Hepatocyte (in vitro differentiated cells): ENCODE measurements around the gene MAD1L1. TPM values are rescaled to one million over a fixed set of nuclear protein-coding genes. Genes with fewer than 3 reads are reported as not detected.

Experiments
- DNase-seq: peaks from one replicate; pipeline ENCODE4 v3.0.0-alpha.2; 2016; ENCODE audit warnings: low spot score
- H2AFZ ChIP-seq: fragments of 200-600 bp; sonication (generic); 2 replicates; pipeline ENCODE4 v1.6.0; 2016; ENCODE audit warnings: antibody characterized with exemption, mild to moderate bottlenecking
- H3K27ac ChIP-seq: fragments of 200-600 bp; sonication (generic); 2 replicates; pipeline ENCODE4 v1.5.1; 2016; ENCODE audit warnings: mild to moderate bottlenecking
- H3K27me3 ChIP-seq: fragments of 200-600 bp; sonication (generic); 2 replicates; pipeline ENCODE4 v1.6.1; 2016
- H3K36me3 ChIP-seq: fragments of 200-600 bp; sonication (generic); replicated peaks from 2 replicates; pipeline ENCODE4 v1.5.1; 2016; ENCODE audit warnings: low read depth; ENCODE audit not compliant: insufficient read depth
- H3K4me1 ChIP-seq: fragments of 200-600 bp; sonication (generic); 2 replicates; pipeline ENCODE4 v1.5.1; 2016; ENCODE audit warnings: mild to moderate bottlenecking, moderate library complexity; ENCODE audit not compliant: insufficient read depth
- H3K4me2 ChIP-seq: fragments of 200-600 bp; sonication (generic); 2 replicates; pipeline ENCODE4 v1.6.0; 2016
- H3K4me3 ChIP-seq: fragments of 200-600 bp; sonication (generic); 2 replicates; pipeline ENCODE4 v1.5.1; 2016; ENCODE audit warnings: mild to moderate bottlenecking
- H3K79me2 ChIP-seq: fragments of 200-600 bp; sonication (generic); 2 replicates; pipeline ENCODE4 v1.6.0; 2017; ENCODE audit warnings: mild to moderate bottlenecking
- H3K9me2 ChIP-seq: fragments of 200-600 bp; sonication (generic); replicated peaks from 2 replicates; pipeline ENCODE4 v1.6.0; 2017; ENCODE audit warnings: mild to moderate bottlenecking; ENCODE audit not compliant: insufficient read depth
- H3K9me3 ChIP-seq: fragments of 200-600 bp; sonication (generic); 2 replicates; pipeline ENCODE4 v1.5.1; 2016; ENCODE audit warnings: low read depth, mild to moderate bottlenecking
- H4K20me1 ChIP-seq: fragments of 200-600 bp; sonication (generic); 2 replicates; pipeline ENCODE4 v1.6.0; 2016; ENCODE audit warnings: mild to moderate bottlenecking; ENCODE audit not compliant: insufficient read depth, poor library complexity, severe bottlenecking
- EZH2 ChIP-seq: fragments of 200-600 bp; sonication (generic); IDR thresholded peaks from 2 replicates; pipeline ENCODE4 v1.6.1; 2016; ENCODE audit warnings: antibody characterized with exemption, mild to moderate bottlenecking, borderline replicate concordance
- EZH2phosphoT487 ChIP-seq: fragments of 200-600 bp; sonication (generic); IDR thresholded peaks from one replicate; pipeline ENCODE4 v1.6.1; 2018; ENCODE audit warnings: antibody characterized with exemption, mild to moderate bottlenecking, low read depth, moderate library complexity; ENCODE audit not compliant: unreplicated experiment, severe bottlenecking
- WGBS: methylation state at CpG from one replicate; pipeline ENCODE4 v1.1.6; 2016; ENCODE audit warnings: low lambda C conversion rate; ENCODE audit errors: missing lambda C conversion rate; 5-methylcytosine and 5-hydroxymethylcytosine counted together
- polyA plus RNA-seq: library from polyadenylated mRNA; unstranded; fragments of >200 nt; fragmentation: Nextera tagmentation; extraction: Ambion mirVana; gene quantifications from 2 replicates; pipeline ENCODE4 v1.2.1, GENCODE V29; 2016
- total RNA-seq: library from RNA; depleted of rRNA; stranded (reverse); fragments of >200 nt; gene quantifications from 2 replicates; pipeline ENCODE4 v1.2.3, GENCODE V29; 2014
- TF ChIP-seq, protein P1 (sequence below): fragments of 200-600 bp; sonication (generic); IDR thresholded peaks from 2 replicates; pipeline ENCODE4 v1.5.1; 2016; ENCODE audit warnings: antibody characterized with exemption, mild to moderate bottlenecking; ENCODE audit not compliant: poor library complexity

The MAD1L1 gene
- total and polyA plus RNA-seq, 2 experiments from 2014 or later = 30.7 to 31.0 TPM

DNA sequence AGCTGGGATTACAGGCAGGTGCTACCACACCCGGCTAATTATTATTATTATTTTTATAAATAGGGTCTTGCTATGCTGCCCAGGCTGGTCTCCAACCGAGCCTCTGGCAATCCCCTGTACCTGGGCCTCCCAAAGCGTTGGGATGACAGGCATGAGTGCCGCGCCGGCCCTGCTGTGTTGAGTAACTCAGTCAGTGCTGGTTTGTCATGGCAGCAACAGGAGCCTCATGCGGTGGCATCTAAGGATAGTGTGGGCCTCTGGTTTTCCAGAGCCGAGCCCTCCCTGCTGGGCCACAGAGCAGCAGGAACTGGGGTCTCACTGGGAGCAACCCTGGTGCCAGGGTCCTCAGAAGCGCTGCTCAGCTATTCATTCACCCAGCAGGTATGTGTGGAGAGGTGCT is 318.0 kb downstream of the MAD1L1 start:
- no peaks in the 10 kb centered on the region for H3K36me3 ChIP-seq
- DNase-seq = no peak
- H3K9me2 ChIP-seq = no peaks in the 10 kb centered on the region
- no peak overlapping the region for H3K4me2 ChIP-seq
- no peak overlapping the region for H3K4me3 ChIP-seq
- H4K20me1 ChIP-seq = no peaks in the 10 kb centered on the region
- H3K79me2 ChIP-seq = no peaks in the 10 kb centered on the region
- H2AFZ ChIP-seq = no peak overlapping the region
- TF ChIP-seq EZH2phosphoT487 = no peak
- TF ChIP-seq, protein P1, sequence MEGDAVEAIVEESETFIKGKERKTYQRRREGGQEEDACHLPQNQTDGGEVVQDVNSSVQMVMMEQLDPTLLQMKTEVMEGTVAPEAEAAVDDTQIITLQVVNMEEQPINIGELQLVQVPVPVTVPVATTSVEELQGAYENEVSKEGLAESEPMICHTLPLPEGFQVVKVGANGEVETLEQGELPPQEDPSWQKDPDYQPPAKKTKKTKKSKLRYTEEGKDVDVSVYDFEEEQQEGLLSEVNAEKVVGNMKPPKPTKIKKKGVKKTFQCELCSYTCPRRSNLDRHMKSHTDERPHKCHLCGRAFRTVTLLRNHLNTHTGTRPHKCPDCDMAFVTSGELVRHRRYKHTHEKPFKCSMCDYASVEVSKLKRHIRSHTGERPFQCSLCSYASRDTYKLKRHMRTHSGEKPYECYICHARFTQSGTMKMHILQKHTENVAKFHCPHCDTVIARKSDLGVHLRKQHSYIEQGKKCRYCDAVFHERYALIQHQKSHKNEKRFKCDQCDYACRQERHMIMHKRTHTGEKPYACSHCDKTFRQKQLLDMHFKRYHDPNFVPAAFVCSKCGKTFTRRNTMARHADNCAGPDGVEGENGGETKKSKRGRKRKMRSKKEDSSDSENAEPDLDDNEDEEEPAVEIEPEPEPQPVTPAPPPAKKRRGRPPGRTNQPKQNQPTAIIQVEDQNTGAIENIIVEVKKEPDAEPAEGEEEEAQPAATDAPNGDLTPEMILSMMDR = no peak
- TF ChIP-seq EZH2 = no peak
- no peak overlapping the region for H3K27ac ChIP-seq
- no peaks in the 10 kb centered on the region for H3K27me3 ChIP-seq
- H3K9me3 ChIP-seq = no peaks in the 10 kb centered on the region
- no peaks in the 10 kb centered on the region for H3K4me1 ChIP-seq
- WGBS = 89% methylated on average over 9 of the region's 9 CpGs

DNA sequence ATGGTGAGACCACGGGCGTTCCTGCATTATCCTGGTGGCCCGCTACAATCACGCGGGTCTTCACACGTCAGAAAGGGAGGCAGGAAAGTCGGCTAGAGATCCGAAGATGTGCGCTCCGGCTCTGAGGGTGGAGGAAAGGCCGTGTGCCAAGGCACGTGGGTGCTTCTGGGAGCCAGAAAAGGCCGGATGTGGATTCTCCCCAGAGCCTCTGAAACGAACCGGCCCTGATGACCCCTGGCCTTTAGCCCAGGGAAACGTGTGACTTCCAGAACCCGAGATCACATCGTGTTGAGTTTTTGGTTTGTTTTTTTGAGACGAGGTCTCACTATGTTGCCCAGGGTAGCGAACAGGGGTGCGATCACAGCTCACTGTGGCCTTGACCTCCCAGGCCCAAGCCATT is 318.4 kb downstream of the MAD1L1 start:
- Histone ChIP-seq H3K9me3 (no peaks in the 10 kb centered on the region), H3K79me2 (no peaks in the 10 kb centered on the region), H3K4me3 (no peak overlapping the region), H3K27ac (no peak overlapping the region), H4K20me1 (no peaks in the 10 kb centered on the region), H3K4me2 (no peak overlapping the region), H3K9me2 (no peaks in the 10 kb centered on the region), H2AFZ (no peak overlapping the region), H3K36me3 (no peaks in the 10 kb centered on the region), H3K4me1 (no peaks in the 10 kb centered on the region), H3K27me3 (no peaks in the 10 kb centered on the region)
- TF ChIP-seq EZH2 (no peak), EZH2phosphoT487 (no peak)
- TF ChIP-seq, protein P1 = no peak
- 90% methylated on average over 21 of the region's 21 CpGs for WGBS
- no peak for DNase-seq

DNA sequence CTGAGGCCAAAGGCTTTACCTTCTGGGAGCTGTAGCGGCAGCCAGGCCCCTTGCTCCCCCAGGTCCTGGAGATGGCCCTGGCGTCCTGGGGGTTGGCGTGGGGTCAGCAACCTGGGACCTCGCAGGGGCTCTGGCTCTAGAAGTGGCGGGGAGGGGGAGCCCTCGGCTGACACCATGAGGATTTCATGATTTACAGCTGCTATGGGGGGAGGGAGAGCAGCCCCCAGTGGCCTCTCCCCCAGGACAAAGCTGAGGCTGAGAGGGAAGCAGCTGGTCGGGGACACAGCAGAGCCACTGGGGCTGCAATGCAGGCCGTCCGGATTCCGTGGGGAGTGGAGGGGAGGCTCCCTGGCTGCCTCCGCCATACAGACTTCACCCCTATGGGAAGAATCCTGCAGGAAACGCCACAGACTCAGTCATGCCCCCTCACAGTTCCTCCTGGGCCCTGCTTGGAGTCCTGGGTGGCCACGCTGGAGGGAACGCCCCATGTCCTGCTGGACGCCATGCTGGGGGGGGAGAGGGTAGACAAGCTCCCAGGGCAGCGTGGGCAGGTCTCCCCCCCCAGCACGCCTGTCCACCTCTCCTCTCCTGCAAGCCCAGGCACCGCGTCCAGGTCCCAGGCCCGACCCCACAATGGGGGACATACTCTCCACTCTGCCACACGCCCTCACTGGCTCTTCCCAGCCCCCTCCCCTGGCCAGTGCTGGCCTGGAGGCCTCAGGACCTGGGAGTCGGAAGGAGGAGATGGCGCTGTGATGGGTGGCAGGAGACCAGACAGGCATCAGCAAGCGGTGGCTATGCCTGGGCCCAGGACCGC is 319.1 kb downstream of the MAD1L1 start:
- Histone ChIP-seq H3K79me2 (no peaks in the 10 kb centered on the region), H3K9me3 (no peaks in the 10 kb centered on the region), H3K4me1 (no peaks in the 10 kb centered on the region), H4K20me1 (no peaks in the 10 kb centered on the region), H3K9me2 (no peaks in the 10 kb centered on the region), H3K4me2 (no peak overlapping the region), H3K4me3 (no peak overlapping the region), H3K27ac (peak overlapping the region; percentile 52), H3K36me3 (no peaks in the 10 kb centered on the region), H3K27me3 (no peaks in the 10 kb centered on the region), H2AFZ (no peak overlapping the region)
- 86% methylated on average over 25 of the region's 25 CpGs for WGBS
- no peak for DNase-seq
- TF ChIP-seq EZH2 = no peak
- TF ChIP-seq, protein P1 = no peak
- TF ChIP-seq EZH2phosphoT487 = no peak
